ENCODE measurements around the gene CELA3B.
"Not testable (repeated sequence)": the region's sequence is repeated elsewhere in the genome, so short reads cannot be mapped to it uniquely, and the experiment has no call there.

The CELA3B gene

DNA sequence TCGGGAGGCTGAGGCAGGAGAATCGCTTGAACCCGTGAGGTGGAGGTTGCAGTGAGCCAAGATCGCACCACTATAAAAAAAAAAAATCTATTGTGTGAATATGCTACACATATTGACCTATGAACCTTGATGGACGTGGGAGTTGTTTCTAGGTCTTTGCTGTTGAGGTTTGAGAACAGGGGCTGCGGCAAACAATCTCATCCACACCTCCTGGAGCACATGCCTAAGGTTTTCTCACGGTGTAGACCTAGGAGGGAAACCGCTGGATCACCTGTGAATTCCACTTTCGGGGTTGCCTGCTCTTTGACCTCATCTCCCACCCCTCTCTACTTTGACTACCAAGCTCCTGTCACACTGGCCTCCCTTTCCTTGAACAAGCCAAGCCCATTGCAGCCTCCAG lies 1.5 kb upstream of the CELA3B start:
- H3K36me3 ChIP-seq (replicated peaks); H3K27me3 ChIP-seq (ENCODE audit: low read depth); H3K4me3 ChIP-seq; H3K4me1 ChIP-seq; DNase-seq (ENCODE audit: low spot score in 2 of 2); in situ Hi-C loops (cut with MboI; ENCODE audit: low sequenced_read_pairs); H3K9me3 ChIP-seq: not testable (repeated sequence)

DNA sequence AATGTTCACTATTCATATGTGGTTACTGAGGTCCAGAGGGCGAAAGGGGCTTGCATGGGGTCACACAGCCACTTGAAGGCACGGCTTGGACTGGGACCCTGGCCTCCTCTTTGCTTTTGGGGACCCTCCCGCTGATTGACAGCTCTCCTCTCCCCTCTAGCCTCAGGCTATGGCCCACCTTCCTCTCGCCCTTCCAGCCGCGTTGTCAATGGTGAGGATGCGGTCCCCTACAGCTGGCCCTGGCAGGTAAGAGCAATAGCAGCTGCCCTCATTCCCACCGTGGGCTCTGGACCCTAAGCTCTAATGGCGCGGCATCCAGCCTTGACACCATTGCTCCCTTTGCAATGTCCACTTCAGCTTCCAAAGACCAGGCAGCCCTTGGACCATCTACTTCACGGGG lies 1.4 kb downstream of the CELA3B start:
- H3K9me3 ChIP-seq; in situ Hi-C loops (cut with MboI; ENCODE audit: low sequenced_read_pairs); H3K4me3 ChIP-seq: not testable (repeated sequence)

DNA sequence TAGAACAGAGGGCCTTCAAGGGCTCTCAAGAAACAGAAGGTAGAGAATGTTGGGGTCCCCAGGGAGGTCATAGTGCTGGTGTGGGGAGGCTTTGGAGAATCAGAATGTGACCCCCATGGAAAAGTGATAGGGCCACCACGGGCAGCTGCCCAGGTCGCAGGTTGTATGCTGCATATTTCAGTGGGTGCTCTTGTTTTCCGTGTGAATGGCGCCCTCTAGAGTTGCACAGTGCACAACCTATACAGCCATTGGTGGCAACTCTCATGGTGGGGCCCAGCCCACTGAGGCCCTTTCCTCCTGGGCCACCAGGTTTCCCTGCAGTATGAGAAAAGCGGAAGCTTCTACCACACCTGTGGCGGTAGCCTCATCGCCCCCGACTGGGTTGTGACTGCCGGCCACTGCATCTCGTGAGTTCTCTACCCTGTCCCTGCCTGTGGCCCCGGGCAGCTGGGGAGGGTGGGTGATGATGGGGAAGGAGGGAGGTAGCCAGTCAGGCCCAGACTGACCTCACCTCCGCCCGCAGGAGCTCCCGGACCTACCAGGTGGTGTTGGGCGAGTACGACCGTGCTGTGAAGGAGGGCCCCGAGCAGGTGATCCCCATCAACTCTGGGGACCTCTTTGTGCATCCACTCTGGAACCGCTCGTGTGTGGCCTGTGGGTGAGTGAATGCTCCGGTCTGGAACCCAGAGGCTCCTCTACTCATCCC lies 3.8 kb downstream of the CELA3B start:
- H3K4me3 ChIP-seq; DNase-seq (ENCODE audit: low spot score in 2 of 2); in situ Hi-C loops (cut with MboI; ENCODE audit: low sequenced_read_pairs); H3K9me3 ChIP-seq; H3K4me1 ChIP-seq; H3K27me3 ChIP-seq (ENCODE audit: low read depth); H3K36me3 ChIP-seq (replicated peaks): not testable (repeated sequence)

More for the DNA sequence above, 1.4 kb downstream of the CELA3B start:
- not testable (repeated sequence) for H3K36me3 ChIP-seq (replicated peaks); DNase-seq (ENCODE audit: low spot score in 2 of 2); H3K4me1 ChIP-seq; H3K27me3 ChIP-seq (ENCODE audit: low read depth)

DNA sequence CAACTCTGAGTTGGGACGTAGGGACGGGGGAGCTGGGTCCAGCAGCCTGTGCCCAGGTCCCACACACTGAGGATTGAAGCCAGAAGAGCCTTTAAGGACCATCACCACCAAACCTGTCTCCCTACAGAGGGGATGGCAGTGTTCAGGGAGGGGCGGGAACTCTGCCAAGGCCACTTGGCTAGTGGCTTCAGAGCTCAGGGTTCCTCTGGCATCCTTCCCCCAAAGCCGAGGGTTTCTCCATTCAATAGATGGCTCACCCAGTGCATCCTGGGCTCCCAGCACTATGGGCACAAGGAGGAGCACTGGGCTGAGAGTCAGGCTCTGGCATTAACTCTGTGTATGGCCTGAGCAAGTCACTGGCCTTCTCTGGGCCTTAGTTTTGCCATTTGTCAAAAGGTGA lies 4.4 kb downstream of the CELA3B start:
- H3K4me1 ChIP-seq; H3K9me3 ChIP-seq; DNase-seq (ENCODE audit: low spot score in 2 of 2); in situ Hi-C loops (cut with MboI; ENCODE audit: low sequenced_read_pairs); H3K36me3 ChIP-seq (replicated peaks); H3K27me3 ChIP-seq (ENCODE audit: low read depth); H3K4me3 ChIP-seq: not testable (repeated sequence)

DNA sequence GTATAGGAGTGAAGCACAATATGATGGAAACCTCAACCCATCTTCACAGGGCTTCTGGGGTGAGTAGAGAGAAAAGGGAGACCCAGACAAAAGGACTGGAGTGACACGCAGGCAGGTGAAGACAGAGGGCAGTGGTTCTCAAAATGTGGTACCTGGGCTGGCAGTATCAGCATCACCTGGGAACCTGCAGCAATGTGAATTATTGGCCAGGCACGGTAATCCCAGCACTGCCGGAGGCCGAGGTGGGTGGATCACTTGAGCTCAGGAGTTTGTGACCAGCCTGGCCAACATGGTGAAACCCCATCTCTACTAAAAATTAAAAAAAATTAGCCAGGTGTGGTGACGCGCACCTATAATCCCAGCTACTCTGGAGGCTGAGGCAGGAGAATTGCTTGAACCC lies 5.3 kb downstream of the CELA3B start:
- H3K4me1 ChIP-seq; H3K4me3 ChIP-seq; H3K36me3 ChIP-seq (replicated peaks); DNase-seq (ENCODE audit: low spot score in 2 of 2); in situ Hi-C loops (cut with MboI; ENCODE audit: low sequenced_read_pairs); H3K27me3 ChIP-seq (ENCODE audit: low read depth); H3K9me3 ChIP-seq: not testable (repeated sequence)

DNA sequence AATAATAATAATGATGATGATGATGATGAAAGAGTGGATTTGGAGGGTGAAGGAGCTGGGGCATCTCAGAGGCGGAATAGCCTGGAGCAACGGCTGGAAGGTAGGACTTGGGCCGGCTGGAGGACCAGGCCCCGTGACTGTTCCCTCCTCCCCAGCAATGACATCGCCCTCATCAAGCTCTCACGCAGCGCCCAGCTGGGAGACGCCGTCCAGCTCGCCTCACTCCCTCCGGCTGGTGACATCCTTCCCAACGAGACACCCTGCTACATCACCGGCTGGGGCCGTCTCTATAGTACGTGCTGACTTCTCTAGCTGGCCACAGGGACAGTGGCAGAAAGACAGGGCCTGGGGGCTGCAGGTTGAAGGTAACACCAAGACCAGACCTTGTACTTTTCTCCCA lies 6.7 kb downstream of the CELA3B start:
- in situ Hi-C loops (cut with MboI; ENCODE audit: low sequenced_read_pairs); H3K9me3 ChIP-seq; H3K4me1 ChIP-seq; H3K36me3 ChIP-seq (replicated peaks); H3K27me3 ChIP-seq (ENCODE audit: low read depth); H3K4me3 ChIP-seq; DNase-seq (ENCODE audit: low spot score in 2 of 2): not testable (repeated sequence)

DNA sequence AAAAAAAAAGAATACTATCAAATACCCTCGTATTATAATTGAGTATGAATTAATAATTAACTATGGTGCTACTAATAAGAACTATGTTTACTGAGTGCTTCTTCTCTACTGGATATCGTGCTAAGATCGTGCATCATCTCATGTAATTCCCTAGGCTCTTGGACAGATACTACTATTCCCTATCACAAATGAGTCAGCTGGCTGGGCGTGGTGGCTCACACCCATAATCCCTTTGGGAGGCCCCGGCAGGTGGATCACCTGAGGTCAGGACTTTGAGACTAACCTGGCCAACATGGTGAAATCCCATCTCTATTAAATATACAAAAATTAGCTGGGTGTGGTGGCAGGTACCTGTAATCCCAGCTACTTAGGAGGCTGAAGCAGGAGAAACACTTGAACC lies 9.1 kb downstream of the CELA3B start:
- H3K9me3 ChIP-seq; H3K4me3 ChIP-seq; in situ Hi-C loops (cut with MboI; ENCODE audit: low sequenced_read_pairs); H3K36me3 ChIP-seq (replicated peaks); DNase-seq (ENCODE audit: low spot score in 2 of 2); H3K27me3 ChIP-seq (ENCODE audit: low read depth); H3K4me1 ChIP-seq: not testable (repeated sequence)

DNA sequence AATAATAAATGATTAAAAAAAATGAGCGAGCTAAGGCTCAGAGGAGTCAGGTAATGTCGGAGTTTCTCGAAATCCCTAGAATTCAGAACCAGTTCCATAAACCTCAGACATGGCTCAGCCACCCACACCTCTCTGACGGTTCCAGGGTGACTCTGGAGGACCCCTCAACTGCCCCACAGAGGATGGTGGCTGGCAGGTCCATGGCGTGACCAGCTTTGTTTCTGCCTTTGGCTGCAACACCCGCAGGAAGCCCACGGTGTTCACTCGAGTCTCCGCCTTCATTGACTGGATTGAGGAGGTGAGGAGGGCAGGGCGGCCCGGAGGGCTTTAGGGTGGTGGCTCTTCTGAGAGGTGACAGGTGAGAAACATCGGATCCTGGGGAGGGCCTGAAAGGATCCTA lies 9.6 kb downstream of the CELA3B start:
- H3K9me3 ChIP-seq; H3K27me3 ChIP-seq (ENCODE audit: low read depth); H3K4me1 ChIP-seq; in situ Hi-C loops (cut with MboI; ENCODE audit: low sequenced_read_pairs); DNase-seq (ENCODE audit: low spot score in 2 of 2); H3K36me3 ChIP-seq (replicated peaks); H3K4me3 ChIP-seq: not testable (repeated sequence)

DNA sequence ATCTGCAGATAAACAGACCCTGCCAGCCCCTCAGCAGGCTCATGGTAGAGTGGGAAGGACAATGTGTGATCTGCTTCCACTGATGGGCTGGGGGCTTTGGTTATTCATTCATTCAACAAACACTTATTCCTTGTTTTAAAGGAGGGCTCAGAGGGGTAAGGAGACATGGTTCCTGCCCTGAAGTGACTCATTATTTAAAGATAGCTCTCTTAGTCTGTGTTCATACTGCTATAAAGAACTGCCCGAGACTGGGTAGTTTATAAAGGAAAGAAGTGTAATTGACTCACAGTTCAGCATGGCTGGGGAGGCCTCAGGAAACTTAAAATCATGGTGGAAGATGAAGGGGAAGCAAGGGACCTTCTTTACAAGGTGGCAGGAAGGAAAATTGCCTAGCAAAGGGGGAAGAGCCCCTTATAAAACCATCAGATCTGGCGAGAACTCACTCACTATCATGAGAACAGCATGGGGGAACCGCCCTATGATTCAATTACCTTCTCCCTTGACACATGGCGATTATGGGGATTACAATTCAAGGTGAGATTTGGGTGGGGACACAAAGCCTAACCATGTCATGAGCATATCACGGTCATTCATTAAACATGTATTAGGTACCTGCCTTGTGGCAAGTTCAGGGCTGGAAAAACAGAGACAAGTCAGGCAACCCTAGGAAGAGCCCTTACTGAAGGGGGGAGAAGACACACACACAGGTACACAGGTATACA lies 13.0 kb downstream of the CELA3B start:
- in situ Hi-C loops (cut with MboI; ENCODE audit: low sequenced_read_pairs); H3K27me3 ChIP-seq (ENCODE audit: low read depth); DNase-seq (ENCODE audit: low spot score in 2 of 2): not testable (repeated sequence)

DNA sequence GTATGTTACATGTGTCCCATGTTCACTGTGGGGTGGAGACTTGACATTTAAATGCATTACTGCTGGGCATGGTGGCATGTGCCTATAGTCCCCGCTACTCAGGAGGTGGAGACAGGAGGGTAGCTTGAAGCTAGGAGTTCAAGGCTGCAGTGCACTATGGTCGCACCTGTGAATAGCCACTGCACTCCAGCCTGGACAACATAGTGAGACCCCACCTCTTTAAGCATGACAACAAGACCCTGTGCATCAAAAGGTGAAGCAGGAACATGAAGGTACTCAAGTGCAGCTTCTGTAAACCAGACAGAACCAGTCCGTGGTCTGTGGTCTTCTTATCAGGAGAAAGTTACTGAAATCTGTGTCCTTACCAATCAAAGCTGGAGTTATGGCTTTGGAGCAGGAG lies 15.4 kb downstream of the CELA3B start:
- H3K27me3 ChIP-seq (ENCODE audit: low read depth); H3K9me3 ChIP-seq; H3K4me3 ChIP-seq; in situ Hi-C loops (cut with MboI; ENCODE audit: low sequenced_read_pairs); H3K4me1 ChIP-seq; DNase-seq (ENCODE audit: low spot score in 2 of 2); H3K36me3 ChIP-seq (replicated peaks): not testable (repeated sequence)

More for the DNA sequence above, 13.0 kb downstream of the CELA3B start:
- not testable (repeated sequence) for H3K36me3 ChIP-seq (replicated peaks); H3K4me1 ChIP-seq; H3K9me3 ChIP-seq; H3K4me3 ChIP-seq

DNA sequence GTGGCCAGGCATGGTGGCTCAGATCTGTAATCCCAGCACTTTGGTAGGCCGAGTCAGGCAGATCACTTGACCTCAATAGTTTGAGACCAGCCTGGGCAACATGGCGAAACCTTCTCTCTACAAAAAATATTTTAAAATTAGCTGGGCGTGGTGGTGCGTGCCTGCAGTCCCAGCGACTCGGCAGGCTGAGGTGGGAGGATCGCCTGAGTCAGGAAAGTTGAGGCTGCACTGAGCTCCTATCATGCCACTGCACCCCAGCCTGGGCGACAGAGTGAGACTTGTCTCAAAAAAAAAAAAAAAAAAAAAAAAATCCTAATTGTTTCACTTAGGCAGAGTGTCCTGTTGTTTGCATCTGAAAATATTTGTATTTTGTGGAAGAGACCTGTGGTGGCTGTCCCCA lies 17.9 kb downstream of the CELA3B start:
- H3K27me3 ChIP-seq (ENCODE audit: low read depth); in situ Hi-C loops (cut with MboI; ENCODE audit: low sequenced_read_pairs); H3K9me3 ChIP-seq; H3K4me1 ChIP-seq; H3K36me3 ChIP-seq (replicated peaks); DNase-seq (ENCODE audit: low spot score in 2 of 2); H3K4me3 ChIP-seq: not testable (repeated sequence)

DNA sequence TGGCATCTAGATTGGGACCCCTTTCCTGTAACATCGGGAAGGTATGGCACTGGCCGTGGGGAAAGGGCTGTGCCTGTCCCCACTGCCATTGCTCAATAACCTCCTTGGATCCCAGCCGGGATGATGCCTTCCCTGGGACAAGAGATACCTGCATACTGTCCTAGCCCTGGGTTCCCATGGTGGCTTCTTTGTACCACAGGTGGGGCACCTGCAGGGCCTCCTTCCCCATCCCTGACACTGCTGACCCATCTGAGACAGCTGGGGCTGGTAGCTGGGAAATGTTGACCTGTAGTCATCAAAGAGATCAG lies 19.8 kb downstream of the CELA3B start:
- H3K36me3 ChIP-seq (replicated peaks); H3K4me1 ChIP-seq; H3K27me3 ChIP-seq (ENCODE audit: low read depth); H3K4me3 ChIP-seq; in situ Hi-C loops (cut with MboI; ENCODE audit: low sequenced_read_pairs); H3K9me3 ChIP-seq; DNase-seq (ENCODE audit: low spot score in 2 of 2): not testable (repeated sequence)

DNA sequence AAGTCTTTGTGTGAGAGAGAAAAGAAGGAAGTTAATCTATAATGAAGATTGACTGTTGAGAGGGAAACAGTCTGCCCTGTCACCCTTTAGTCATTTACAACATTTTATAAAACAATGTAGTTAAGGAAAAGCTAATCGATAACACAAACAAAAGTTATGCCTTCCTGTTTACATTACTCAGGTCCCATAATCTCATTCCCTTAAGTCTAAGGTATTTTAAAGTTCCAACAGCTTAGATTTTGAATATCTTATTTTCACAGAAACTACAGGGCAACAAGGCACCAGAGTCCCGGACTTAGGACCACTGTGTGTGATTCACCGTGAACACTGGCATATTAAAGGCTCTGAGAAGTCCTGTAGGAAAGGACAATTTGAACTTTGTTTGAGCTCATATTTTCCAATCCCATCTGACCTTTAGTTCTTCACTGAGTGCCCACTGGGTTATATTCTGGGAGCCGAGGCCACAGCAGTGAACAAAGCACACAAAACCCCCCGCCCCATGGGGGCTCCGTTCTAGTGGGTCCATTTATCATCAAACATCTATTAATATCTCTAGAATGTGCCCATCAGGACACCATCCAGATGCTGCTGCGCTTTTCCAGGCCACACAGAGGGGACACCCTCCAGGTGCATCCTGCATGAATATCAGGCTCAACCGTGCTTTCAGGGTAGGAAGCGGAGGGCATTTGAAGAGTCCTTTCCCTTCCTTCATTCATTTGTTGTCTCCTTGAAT lies 21.2 kb downstream of the CELA3B start:
- H3K27me3 ChIP-seq (ENCODE audit: low read depth); H3K36me3 ChIP-seq (replicated peaks); in situ Hi-C loops (cut with MboI; ENCODE audit: low sequenced_read_pairs); DNase-seq (ENCODE audit: low spot score in 2 of 2); H3K9me3 ChIP-seq; H3K4me1 ChIP-seq; H3K4me3 ChIP-seq: not testable (repeated sequence)

DNA sequence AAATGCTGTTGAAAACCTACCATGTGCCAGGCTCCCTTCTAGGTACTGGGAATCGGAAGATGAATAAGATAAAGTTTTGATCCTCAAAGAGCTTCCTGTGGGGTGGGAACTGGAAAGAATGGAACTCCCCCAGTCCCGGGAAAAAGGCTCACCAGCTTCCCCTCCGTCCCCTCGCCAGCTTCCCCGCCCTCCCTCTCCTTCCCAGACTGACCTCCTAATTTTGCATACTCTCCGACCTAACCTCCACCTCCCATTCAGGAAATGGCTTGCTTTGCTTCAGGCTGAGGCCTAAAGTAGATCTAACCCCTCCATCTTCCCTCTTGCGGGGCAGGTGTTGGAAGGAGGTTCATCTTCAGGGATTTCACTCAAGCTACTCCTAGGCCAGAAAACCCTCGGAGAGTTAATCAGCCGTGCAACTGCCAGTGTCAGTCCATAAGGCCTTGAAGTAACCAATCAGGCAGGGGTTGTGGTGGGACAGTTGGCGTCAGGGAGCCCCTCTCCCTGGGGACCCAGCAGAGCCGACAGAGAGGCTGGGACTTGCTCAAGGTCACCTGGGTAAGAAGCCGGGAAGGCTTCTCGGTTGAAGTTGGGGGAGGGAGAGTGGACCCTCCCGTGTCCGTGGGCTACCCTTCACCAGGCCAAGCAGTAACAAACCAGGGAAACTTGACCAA lies 21.9 kb downstream of the CELA3B start:
- in situ Hi-C loops (cut with MboI; ENCODE audit: low sequenced_read_pairs); H3K27me3 ChIP-seq (ENCODE audit: low read depth); H3K4me3 ChIP-seq; H3K4me1 ChIP-seq; H3K36me3 ChIP-seq (replicated peaks); DNase-seq (ENCODE audit: low spot score in 2 of 2); H3K9me3 ChIP-seq: not testable (repeated sequence)

Data from HAP-1 (cell line).